ENCODE results near the gene UBN1. TPM values are rescaled to one million over a fixed set of nuclear protein-coding genes. Genes with fewer than 3 reads are reported as not detected.

Gene UBN1
- total and polyA plus RNA-seq, 10 of the 15 experiments (the other 5 are each of a cell fraction or from before 2014, with no cell fraction given): 2.1 to 32.5 (median 13.9) TPM

GRCh38 chr16:4926928-4927327 is 79.6 kb downstream of the UBN1 start (continued):
- TF ChIP-seq CUX1 (IDR thresholded peaks at IDR 0.05; ENCODE audit: insufficient replicate concordance, low read depth, low read length) (no peak), PAX5 (IDR thresholded peaks at IDR 0.05; ENCODE audit: borderline replicate concordance, low read depth, low read length) (no peak), ZNF274 (IDR thresholded peaks at IDR 0.05; ENCODE audit: insufficient read depth, insufficient read length) (no peak), IKZF2 (IDR thresholded peaks at IDR 0.05) (no peak), HDGF (IDR thresholded peaks at IDR 0.05) (no peak), YY1 (IDR thresholded peaks at IDR 0.05; ENCODE audit: low read depth, low read length) (no peak)

- Histone ChIP-seq H2AFZ (ENCODE audit: control insufficient read depth, low read depth, low read length) (no peak overlapping the region), H3K79me2 (ENCODE audit: control insufficient read depth, insufficient read depth, low read length) (no peaks in the 10 kb centered on the region), H3K4me2 (ENCODE audit: control insufficient read depth, insufficient read depth) (no peak overlapping the region), H4K20me1 (ENCODE audit: control insufficient read depth, insufficient read depth) (no peaks in the 10 kb centered on the region), H3K27ac (ENCODE audit: control insufficient read depth, insufficient read depth) (no peak overlapping the region), H3K27me3 (replicated peaks in 1 of 2; ENCODE audit: control insufficient read depth in 2 of 2, insufficient read depth in 2 of 2, low read length in 1 of 2) (peaks cover 0 to 1% of the 10 kb centered on the region in 2 experiments; a peak in 1 of 4 replicates), H3K36me3 (ENCODE audit: control insufficient read depth in 2 of 2, insufficient read depth in 2 of 2, low read length in 1 of 2) (no peaks in the 10 kb centered on the region), H3K4me3 (no peak overlapping the region), H3K9me3 (replicated peaks; ENCODE audit: control insufficient read depth, insufficient read depth, low read length) (peaks cover 3% of the 10 kb centered on the region; the same call in 2 of the 3 replicates), H3K4me1 (ENCODE audit: control insufficient read depth, insufficient read depth, low read length) (no peaks in the 10 kb centered on the region), H3K9ac (ENCODE audit: control insufficient read depth, insufficient read depth, low read length) (no peak overlapping the region)
- BruUV-seq (replicated peaks): no TSS peak
- RAD21 ChIA-PET (ENCODE audit: unreplicated experiment): no interaction called here
- no peak for ATAC-seq
- 8% methylated on average over 2 of the region's 2 CpGs for WGBS (ENCODE audit: insufficient coverage, insufficient replicate concordance, low lambda C conversion rate, missing lambda C conversion rate)
- FAIRE-seq: no peak
- in situ Hi-C loops (cut with MboI): no loop called here
- intact Hi-C loops (cut with micrococcal nuclease; ENCODE audit: unreplicated experiment): no loop called here
- CTCF ChIA-PET: no interaction called here
- SMC1A ChIA-PET (ENCODE audit: uncharacterized antibody, unreplicated experiment): no interaction called here
- no peak for DNase-seq (ENCODE audit: low read depth, low spot score)
- TF ChIP-seq EZH2 (IDR thresholded peaks at IDR 0.05; ENCODE audit: borderline replicate concordance, control insufficient read depth, low read depth, low read length) (no peak), BHLHE40 (IDR thresholded peaks at IDR 0.05; ENCODE audit: borderline replicate concordance in 1 of 2, low read depth in 2 of 2, low read length in 1 of 2) (no peak)
- POLR2A ChIA-PET: no interaction called here
These were observed 80.4 kb downstream of the UBN1 start for GRCh38 chr16:4927661-4928060.
